ENCODE data around the gene COPS6.

DNA sequence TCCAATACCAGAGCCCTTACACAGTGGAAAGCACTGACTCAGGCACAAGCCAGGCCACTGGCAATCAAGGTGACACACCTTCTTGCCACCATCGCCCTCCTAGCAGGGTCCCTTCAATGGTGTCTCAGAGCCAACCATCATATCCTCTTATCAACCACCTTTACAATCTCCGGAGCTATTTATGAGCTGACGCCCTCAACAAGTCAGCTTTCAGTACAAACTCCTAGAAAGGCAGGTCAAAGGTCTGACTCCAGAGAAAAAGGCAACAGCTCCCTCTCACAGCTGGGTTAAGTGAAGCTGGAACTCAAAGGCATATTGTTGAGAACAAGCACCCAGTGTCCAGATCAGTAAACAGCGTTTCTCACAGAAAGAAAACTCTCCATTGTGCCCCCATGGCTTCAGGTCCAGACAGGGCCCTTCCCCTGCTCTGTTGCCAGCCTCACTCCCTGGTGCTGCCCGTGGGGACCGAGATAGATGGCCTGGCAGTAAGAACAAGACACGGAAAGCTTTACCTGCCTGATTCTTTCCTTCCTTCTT is 9.7 kb upstream of the COPS6 start:
- no peak for TF ChIP-seq POLR2A (IDR thresholded peaks at IDR 0.05)
- TF ChIP-seq, protein P1, sequence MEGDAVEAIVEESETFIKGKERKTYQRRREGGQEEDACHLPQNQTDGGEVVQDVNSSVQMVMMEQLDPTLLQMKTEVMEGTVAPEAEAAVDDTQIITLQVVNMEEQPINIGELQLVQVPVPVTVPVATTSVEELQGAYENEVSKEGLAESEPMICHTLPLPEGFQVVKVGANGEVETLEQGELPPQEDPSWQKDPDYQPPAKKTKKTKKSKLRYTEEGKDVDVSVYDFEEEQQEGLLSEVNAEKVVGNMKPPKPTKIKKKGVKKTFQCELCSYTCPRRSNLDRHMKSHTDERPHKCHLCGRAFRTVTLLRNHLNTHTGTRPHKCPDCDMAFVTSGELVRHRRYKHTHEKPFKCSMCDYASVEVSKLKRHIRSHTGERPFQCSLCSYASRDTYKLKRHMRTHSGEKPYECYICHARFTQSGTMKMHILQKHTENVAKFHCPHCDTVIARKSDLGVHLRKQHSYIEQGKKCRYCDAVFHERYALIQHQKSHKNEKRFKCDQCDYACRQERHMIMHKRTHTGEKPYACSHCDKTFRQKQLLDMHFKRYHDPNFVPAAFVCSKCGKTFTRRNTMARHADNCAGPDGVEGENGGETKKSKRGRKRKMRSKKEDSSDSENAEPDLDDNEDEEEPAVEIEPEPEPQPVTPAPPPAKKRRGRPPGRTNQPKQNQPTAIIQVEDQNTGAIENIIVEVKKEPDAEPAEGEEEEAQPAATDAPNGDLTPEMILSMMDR (IDR thresholded peaks at IDR 0.05), result no peak

All from thyroid gland (tissue), 4 donors.